HCT116 (cell line): ENCODE results near the gene HAAO. TPM values are rescaled to one million over a fixed set of nuclear protein-coding genes. Genes with fewer than 3 reads are reported as not detected.

Experiments used
- ATAC-seq: fragments of 200-7000 bp; cut with Tn5 transposase; 2 replicates; pipeline ENCODE4 v1.9.1; 2020; ENCODE audit warnings: mild to moderate bottlenecking, moderate library complexity
- BruUV-seq: library from RNA; stranded (reverse); fragments of 400-500 nt; replicated peaks from 2 replicates; lab custom pipeline; 2021; lab: Mats Ljungman, UMichigan
- CTCF ChIA-PET: fragments of 300-600 bp; sonication (Branson Sonifier 250); formaldehyde crosslinking; loops from one replicate; lab custom pipeline; 2021; ENCODE audit warnings: antibody characterized with exemption; lab: Charles Lee
- POLR2A ChIA-PET: fragments of 300-600, 350-600 bp; sonication (Branson Sonifier 250); formaldehyde crosslinking; loops from one replicate; lab custom pipeline; 2021; ENCODE audit warnings: antibody characterized with exemption; lab: Charles Lee
- RAD21 ChIA-PET, 2 experiments: fragments of 300-600 bp; sonication (Branson Sonifier 250); formaldehyde crosslinking; loops; one replicate each; lab custom pipeline; 2023; ENCODE audit warnings: low total read pairs in 2 of 2; ENCODE audit not compliant: uncharacterized antibody in 2 of 2, unreplicated experiment in 2 of 2, low non-redundant PET in 1 of 2; lab: Charles Lee
- DNase-seq: peaks from one replicate; pipeline ENCODE4 v3.0.0-alpha.2; 2010; ENCODE audit warnings: low read depth, low spot score
- H2AFZ ChIP-seq: fragments of 200-600 bp; shearing (Covaris generic), sonication (generic); 2 replicates; pipeline ENCODE4 v1.6.1; 2017; ENCODE audit warnings: low read depth, mixed run types, mixed read lengths, antibody characterized with exemption, low read length; ENCODE audit not compliant: poor library complexity, severe bottlenecking
- H3K27ac ChIP-seq: 2 replicates; pipeline ENCODE4 v1.5.1; 2012; ENCODE audit warnings: low read depth, low read length
- H3K27me3 ChIP-seq: fragments of 200-600 bp; sonication (generic); 2 replicates; pipeline ENCODE4 v1.6.1; 2016; ENCODE audit warnings: mixed run types, low read length, mixed read lengths; ENCODE audit not compliant: insufficient read depth
- H3K36me3 ChIP-seq, 2 experiments: fragments of 200-500 bp in 1 of 2; fragments of 200-600 bp in 1 of 2; sonication (Bioruptor generic) in 1 of 2; sonication (generic) in 1 of 2; 2 replicates each; pipeline versions ENCODE4 v1.5.1 to v1.6.1; 2014 to 2016; ENCODE audit warnings: low read length in 2 of 2, inconsistent platforms in 1 of 2, mixed read lengths in 1 of 2, mixed run types in 1 of 2; ENCODE audit not compliant: insufficient read depth in 2 of 2, control insufficient read depth in 1 of 2
- H3K4me1 ChIP-seq, 2 experiments: fragments of 200-600 bp in 1 of 2; sonication (generic) in 1 of 2; 2 replicates each; pipeline versions ENCODE4 v1.5.1 to v1.6.1; 2012 to 2017; ENCODE audit warnings: low read length in 2 of 2, inconsistent platforms in 1 of 2, mild to moderate bottlenecking in 1 of 2, mixed read lengths in 1 of 2, mixed run types in 1 of 2, moderate library complexity in 1 of 2; ENCODE audit not compliant: insufficient read depth in 2 of 2, control insufficient read depth in 1 of 2
- H3K4me2 ChIP-seq: fragments of 200-600 bp; sonication (generic); 2 replicates; pipeline ENCODE4 v1.6.1; 2017; ENCODE audit warnings: mixed run types, low read length, mixed read lengths
- H3K4me3 ChIP-seq, 2 experiments: fragments of 200-600 bp in 1 of 2; sonication (generic) in 1 of 2; replicated peaks in 1 of 2; 2 replicates each; pipeline ENCODE4 v1.5.1; 2011 to 2016; ENCODE audit warnings: low read length in 2 of 2, control low read depth in 1 of 2, low read depth in 1 of 2, mild to moderate bottlenecking in 1 of 2, mixed read lengths in 1 of 2, mixed run types in 1 of 2
- H3K79me2 ChIP-seq: fragments of 200-600 bp; sonication (generic); 2 replicates; pipeline ENCODE4 v1.6.1; 2017; ENCODE audit warnings: mild to moderate bottlenecking, mixed run types, low read length, moderate library complexity, mixed read lengths; ENCODE audit not compliant: insufficient read depth
- H3K9ac ChIP-seq: fragments of 200-600 bp; sonication (generic); 2 replicates; pipeline ENCODE4 v1.6.1; 2016; ENCODE audit warnings: low read length, mixed read lengths
- H3K9me2 ChIP-seq: fragments of 200-600 bp; sonication (generic), shearing (Covaris generic); 2 replicates; pipeline ENCODE4 v1.6.1; 2017; ENCODE audit warnings: mixed run types, mild to moderate bottlenecking, moderate library complexity; ENCODE audit not compliant: insufficient read depth
- H3K9me3 ChIP-seq, 2 experiments: fragments of 200-500 bp in 1 of 2; fragments of 200-600 bp in 1 of 2; sonication (Bioruptor generic) in 1 of 2; sonication (generic) in 1 of 2; 2 replicates each; pipeline ENCODE4 v1.6.1; 2014 to 2017; ENCODE audit warnings: low read length in 2 of 2, mixed read lengths in 2 of 2, inconsistent platforms in 1 of 2, low read depth in 1 of 2, mild to moderate bottlenecking in 1 of 2, mixed run types in 1 of 2, moderate library complexity in 1 of 2; ENCODE audit not compliant: control insufficient read depth in 1 of 2, insufficient read depth in 1 of 2
- H4K20me1 ChIP-seq: fragments of 200-600 bp; sonication (generic), shearing (Covaris generic); 2 replicates; pipeline ENCODE4 v1.6.1; 2017; ENCODE audit warnings: mixed run types, mild to moderate bottlenecking, moderate library complexity; ENCODE audit not compliant: insufficient read depth
- CBX3 ChIP-seq: IDR thresholded peaks from 2 replicates; pipeline ENCODE4 v1.6.1; 2012; ENCODE audit warnings: low read depth
- CEBPB ChIP-seq: IDR thresholded peaks from 2 replicates; pipeline ENCODE4 v1.6.1; 2012; ENCODE audit warnings: low read depth
- EGR1 ChIP-seq: IDR thresholded peaks from 2 replicates; pipeline ENCODE4 v1.6.1; 2012; ENCODE audit warnings: low read depth
- ELF1 ChIP-seq: IDR thresholded peaks from 2 replicates; pipeline ENCODE4 v1.6.1; 2012; ENCODE audit warnings: low read depth, borderline replicate concordance
- EZH2 ChIP-seq: fragments of 200-600 bp; sonication (generic); IDR thresholded peaks from 2 replicates; pipeline ENCODE4 v1.6.1; 2017; ENCODE audit warnings: antibody characterized with exemption, mixed run types
- EZH2phosphoT487 ChIP-seq: fragments of 200-600 bp; IDR thresholded peaks from 2 replicates; pipeline ENCODE4 v1.6.1; 2018; ENCODE audit warnings: antibody characterized with exemption, borderline replicate concordance
- FOSL1 ChIP-seq: IDR thresholded peaks from 2 replicates; pipeline ENCODE4 v1.6.1; 2012; ENCODE audit warnings: low read depth
- JUND ChIP-seq: IDR thresholded peaks from 2 replicates; pipeline ENCODE4 v1.6.1; 2012
- POLR2A ChIP-seq: IDR thresholded peaks from 2 replicates; pipeline ENCODE4 v1.7.0; 2011; ENCODE audit warnings: borderline replicate concordance; ENCODE audit not compliant: insufficient read depth, insufficient read length; ENCODE audit errors: extremely low read depth
- RAD21 ChIP-seq: IDR thresholded peaks from 2 replicates; pipeline ENCODE4 v1.6.1; 2012; ENCODE audit warnings: low read depth, mild to moderate bottlenecking
- SP1 ChIP-seq: IDR thresholded peaks from 2 replicates; pipeline ENCODE4 v1.6.1; 2012; ENCODE audit warnings: low read depth
- SRF ChIP-seq: IDR thresholded peaks from 2 replicates; pipeline ENCODE4 v1.6.1; 2012; ENCODE audit warnings: low read depth
- TCF7L2 ChIP-seq: IDR thresholded peaks from 2 replicates; pipeline ENCODE4 v1.7.0; 2011; ENCODE audit warnings: borderline replicate concordance, inconsistent platforms; ENCODE audit not compliant: insufficient read depth, insufficient read length; ENCODE audit errors: extremely low read depth
- YY1 ChIP-seq: IDR thresholded peaks from 2 replicates; pipeline ENCODE4 v1.6.1; 2011; ENCODE audit warnings: low read length, low read depth, moderate library complexity, mild to moderate bottlenecking; ENCODE audit not compliant: insufficient replicate concordance; ENCODE audit errors: extremely low read depth
- ZFX ChIP-seq: fragments of 450-650 bp; IDR thresholded peaks from 2 replicates; pipeline ENCODE4 v1.6.1; 2017
- ZNF274 ChIP-seq: fragments of 200-500 bp; sonication (Bioruptor generic); IDR thresholded peaks from 2 replicates; pipeline ENCODE4 v1.6.1; 2014; ENCODE audit warnings: mild to moderate bottlenecking, low read depth, low read length, inconsistent platforms
- intact Hi-C: fragments of 100-400 bp; cut with micrococcal nuclease; formaldehyde crosslinking; loops from 2 replicates; pipeline ENCODE4 v1.10.0; 2022
- total RNA-seq: library from RNA; stranded (reverse); gene quantifications from one replicate; pipeline ENCODE4 v1.2.1, GENCODE V29; 2021; ENCODE audit not compliant: unreplicated experiment
- TF ChIP-seq, protein P1 (sequence below), 3 experiments: fragments of 200-600 bp in 1 of 3; sonication (generic) in 1 of 3; IDR thresholded peaks in 2 of 3; conservative IDR thresholded peaks in 1 of 3; 2 replicates each; pipeline ENCODE4 v1.5.1; 2012 to 2017; ENCODE audit warnings: low read depth in 2 of 3, low read length in 2 of 3, antibody characterized with exemption in 1 of 3, borderline replicate concordance in 1 of 3, control low read depth in 1 of 3, mild to moderate bottlenecking in 1 of 3, mixed read lengths in 1 of 3, mixed run types in 1 of 3, moderate library complexity in 1 of 3; ENCODE audit not compliant: insufficient read depth in 1 of 3
- TF ChIP-seq, protein P2 (sequence below): IDR thresholded peaks from 2 replicates; pipeline ENCODE4 v1.6.1; 2011; ENCODE audit warnings: mild to moderate bottlenecking, low read length, moderate library complexity; ENCODE audit not compliant: insufficient replicate concordance; ENCODE audit errors: extremely low read depth
- TF ChIP-seq, protein P3 (sequence below): IDR thresholded peaks from 2 replicates; pipeline ENCODE4 v1.6.1; 2012
- TF ChIP-seq, protein P4 (sequence below): IDR thresholded peaks from 2 replicates; pipeline ENCODE4 v1.6.1; 2012

Gene HAAO
- total RNA-seq, 1 experiment from 2014 or later = not detected

DNA sequence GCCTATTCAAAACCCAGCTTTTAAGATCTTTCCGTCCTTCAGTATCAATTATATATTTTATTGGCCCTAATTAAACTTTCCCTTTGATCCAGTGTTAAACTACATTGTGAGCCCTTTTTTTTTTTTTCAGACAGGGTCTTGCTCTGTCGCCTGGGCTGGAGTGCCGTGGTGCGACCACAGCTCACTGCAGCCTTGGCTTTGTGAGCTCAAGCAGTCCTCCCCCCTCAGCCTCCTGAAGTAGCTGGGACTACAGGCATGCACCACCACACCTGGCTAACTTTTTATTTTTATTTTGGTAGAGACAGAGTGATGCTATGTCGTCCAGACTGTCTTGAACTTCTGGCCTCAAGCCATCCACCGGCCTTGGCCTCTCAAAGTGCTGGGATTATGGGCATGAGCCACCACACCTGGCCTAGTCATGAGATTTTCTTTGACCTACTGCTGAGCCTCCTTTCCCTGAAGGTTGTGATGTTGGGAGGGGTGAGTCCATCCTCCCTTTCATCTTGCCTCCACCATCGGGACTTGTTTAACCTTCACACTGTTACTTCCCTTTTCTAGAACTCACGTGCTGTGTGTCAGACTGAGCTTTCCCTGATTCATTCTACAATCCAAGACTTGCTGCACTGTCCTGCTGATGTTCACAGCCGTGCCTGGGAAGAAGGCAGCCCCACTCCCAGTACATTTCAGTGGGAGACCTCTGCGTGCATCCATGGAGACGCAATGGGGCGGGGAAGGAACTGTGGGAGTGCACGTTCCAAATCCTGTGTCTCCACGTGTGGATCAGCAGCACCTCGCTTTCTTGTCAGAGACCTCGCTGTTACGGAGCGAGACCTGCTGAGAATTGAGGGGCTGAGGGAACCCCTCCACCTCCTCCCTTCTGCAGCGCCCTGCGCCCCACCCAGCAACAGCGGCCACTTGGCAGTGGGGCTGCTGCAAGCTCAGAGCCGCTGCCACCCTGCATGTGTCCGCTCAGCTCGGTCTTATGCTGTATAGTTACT is 39.3 kb downstream of the HAAO start:
- H3K4me2 ChIP-seq = no peak overlapping the region
- no peaks in the 10 kb centered on the region for H3K9me3 ChIP-seq
- CTCF ChIA-PET = no interaction called here
- intact Hi-C loops = no loop called here
- no peak for ATAC-seq
- no TSS peak for BruUV-seq
- no peak overlapping the region for H3K27ac ChIP-seq
- no peaks in the 10 kb centered on the region for H3K4me1 ChIP-seq
- no peak overlapping the region for H3K4me3 ChIP-seq
- H3K9ac ChIP-seq = no peak overlapping the region
- H3K36me3 ChIP-seq = no peaks in the 10 kb centered on the region
- no peaks in the 10 kb centered on the region for H3K9me2 ChIP-seq
- TF ChIP-seq SRF = no peak
- TF ChIP-seq TCF7L2 = no peak
- TF ChIP-seq YY1 = no peak
- TF ChIP-seq, protein P1, sequence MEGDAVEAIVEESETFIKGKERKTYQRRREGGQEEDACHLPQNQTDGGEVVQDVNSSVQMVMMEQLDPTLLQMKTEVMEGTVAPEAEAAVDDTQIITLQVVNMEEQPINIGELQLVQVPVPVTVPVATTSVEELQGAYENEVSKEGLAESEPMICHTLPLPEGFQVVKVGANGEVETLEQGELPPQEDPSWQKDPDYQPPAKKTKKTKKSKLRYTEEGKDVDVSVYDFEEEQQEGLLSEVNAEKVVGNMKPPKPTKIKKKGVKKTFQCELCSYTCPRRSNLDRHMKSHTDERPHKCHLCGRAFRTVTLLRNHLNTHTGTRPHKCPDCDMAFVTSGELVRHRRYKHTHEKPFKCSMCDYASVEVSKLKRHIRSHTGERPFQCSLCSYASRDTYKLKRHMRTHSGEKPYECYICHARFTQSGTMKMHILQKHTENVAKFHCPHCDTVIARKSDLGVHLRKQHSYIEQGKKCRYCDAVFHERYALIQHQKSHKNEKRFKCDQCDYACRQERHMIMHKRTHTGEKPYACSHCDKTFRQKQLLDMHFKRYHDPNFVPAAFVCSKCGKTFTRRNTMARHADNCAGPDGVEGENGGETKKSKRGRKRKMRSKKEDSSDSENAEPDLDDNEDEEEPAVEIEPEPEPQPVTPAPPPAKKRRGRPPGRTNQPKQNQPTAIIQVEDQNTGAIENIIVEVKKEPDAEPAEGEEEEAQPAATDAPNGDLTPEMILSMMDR (IDR thresholded peaks at IDR 0.05 in 2 of 3, conservative IDR thresholded peaks at IDR 0.05 in 1 of 3; ENCODE audit: borderline replicate concordance in 1 of 3, insufficient read depth in 1 of 3, low read depth in 2 of 3, low read length in 2 of 3) = no peak
- no peak for TF ChIP-seq CEBPB
- TF ChIP-seq, protein P2, sequence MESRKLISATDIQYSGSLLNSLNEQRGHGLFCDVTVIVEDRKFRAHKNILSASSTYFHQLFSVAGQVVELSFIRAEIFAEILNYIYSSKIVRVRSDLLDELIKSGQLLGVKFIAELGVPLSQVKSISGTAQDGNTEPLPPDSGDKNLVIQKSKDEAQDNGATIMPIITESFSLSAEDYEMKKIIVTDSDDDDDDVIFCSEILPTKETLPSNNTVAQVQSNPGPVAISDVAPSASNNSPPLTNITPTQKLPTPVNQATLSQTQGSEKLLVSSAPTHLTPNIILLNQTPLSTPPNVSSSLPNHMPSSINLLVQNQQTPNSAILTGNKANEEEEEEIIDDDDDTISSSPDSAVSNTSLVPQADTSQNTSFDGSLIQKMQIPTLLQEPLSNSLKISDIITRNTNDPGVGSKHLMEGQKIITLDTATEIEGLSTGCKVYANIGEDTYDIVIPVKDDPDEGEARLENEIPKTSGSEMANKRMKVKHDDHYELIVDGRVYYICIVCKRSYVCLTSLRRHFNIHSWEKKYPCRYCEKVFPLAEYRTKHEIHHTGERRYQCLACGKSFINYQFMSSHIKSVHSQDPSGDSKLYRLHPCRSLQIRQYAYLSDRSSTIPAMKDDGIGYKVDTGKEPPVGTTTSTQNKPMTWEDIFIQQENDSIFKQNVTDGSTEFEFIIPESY = no peak
- no peak for TF ChIP-seq EZH2phosphoT487
- TF ChIP-seq FOSL1 = no peak
- no peak for TF ChIP-seq EZH2
- no peak for TF ChIP-seq EGR1
- no peak for TF ChIP-seq CBX3
- no peak for TF ChIP-seq SP1
- TF ChIP-seq ZFX = no peak
- TF ChIP-seq, protein P3, sequence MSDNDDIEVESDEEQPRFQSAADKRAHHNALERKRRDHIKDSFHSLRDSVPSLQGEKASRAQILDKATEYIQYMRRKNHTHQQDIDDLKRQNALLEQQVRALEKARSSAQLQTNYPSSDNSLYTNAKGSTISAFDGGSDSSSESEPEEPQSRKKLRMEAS = no peak
- TF ChIP-seq, protein P4, sequence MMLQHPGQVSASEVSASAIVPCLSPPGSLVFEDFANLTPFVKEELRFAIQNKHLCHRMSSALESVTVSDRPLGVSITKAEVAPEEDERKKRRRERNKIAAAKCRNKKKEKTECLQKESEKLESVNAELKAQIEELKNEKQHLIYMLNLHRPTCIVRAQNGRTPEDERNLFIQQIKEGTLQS = no peak
- no peak for TF ChIP-seq JUND
- no peak for TF ChIP-seq ELF1
- no peak for TF ChIP-seq POLR2A
- no peak for TF ChIP-seq RAD21
- no peak for TF ChIP-seq ZNF274
- no peaks in the 10 kb centered on the region for H3K27me3 ChIP-seq
- POLR2A ChIA-PET = interaction anchor here (1.0 kb wide), 1 partner anchor 10 kb away, joined by 3 read pairs; no protein-coding TSS in a partner anchor
- RAD21 ChIA-PET = no interaction called here
- H3K79me2 ChIP-seq = no peaks in the 10 kb centered on the region
- no peak overlapping the region for H2AFZ ChIP-seq
- H4K20me1 ChIP-seq = no peaks in the 10 kb centered on the region
- DNase-seq = no peak
